GM18907 (cell line): Measurements from ENCODE around the gene CCNJ.
"Not testable (repeated sequence)": the region's sequence is repeated elsewhere in the genome, so short reads cannot be mapped to it uniquely, and the experiment has no call there.

Experiments used
- ATAC-seq: cut with Tn5 transposase; IDR thresholded peaks from one replicate; pipeline ENCODE4 v1.9.1; 2021; ENCODE audit warnings: mild to moderate bottlenecking, moderate library complexity; ENCODE audit not compliant: unreplicated experiment

Gene CCNJ, protein sequence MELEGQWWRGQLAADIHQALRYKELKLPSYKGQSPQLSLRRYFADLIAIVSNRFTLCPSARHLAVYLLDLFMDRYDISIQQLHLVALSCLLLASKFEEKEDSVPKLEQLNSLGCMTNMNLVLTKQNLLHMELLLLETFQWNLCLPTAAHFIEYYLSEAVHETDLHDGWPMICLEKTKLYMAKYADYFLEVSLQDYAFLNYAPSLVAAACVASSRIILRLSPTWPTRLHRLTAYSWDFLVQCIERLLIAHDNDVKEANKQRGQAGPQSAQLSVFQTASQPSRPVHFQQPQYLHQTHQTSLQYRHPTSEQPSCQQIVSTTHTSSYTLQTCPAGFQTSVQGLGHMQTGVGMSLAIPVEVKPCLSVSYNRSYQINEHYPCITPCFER

DNA sequence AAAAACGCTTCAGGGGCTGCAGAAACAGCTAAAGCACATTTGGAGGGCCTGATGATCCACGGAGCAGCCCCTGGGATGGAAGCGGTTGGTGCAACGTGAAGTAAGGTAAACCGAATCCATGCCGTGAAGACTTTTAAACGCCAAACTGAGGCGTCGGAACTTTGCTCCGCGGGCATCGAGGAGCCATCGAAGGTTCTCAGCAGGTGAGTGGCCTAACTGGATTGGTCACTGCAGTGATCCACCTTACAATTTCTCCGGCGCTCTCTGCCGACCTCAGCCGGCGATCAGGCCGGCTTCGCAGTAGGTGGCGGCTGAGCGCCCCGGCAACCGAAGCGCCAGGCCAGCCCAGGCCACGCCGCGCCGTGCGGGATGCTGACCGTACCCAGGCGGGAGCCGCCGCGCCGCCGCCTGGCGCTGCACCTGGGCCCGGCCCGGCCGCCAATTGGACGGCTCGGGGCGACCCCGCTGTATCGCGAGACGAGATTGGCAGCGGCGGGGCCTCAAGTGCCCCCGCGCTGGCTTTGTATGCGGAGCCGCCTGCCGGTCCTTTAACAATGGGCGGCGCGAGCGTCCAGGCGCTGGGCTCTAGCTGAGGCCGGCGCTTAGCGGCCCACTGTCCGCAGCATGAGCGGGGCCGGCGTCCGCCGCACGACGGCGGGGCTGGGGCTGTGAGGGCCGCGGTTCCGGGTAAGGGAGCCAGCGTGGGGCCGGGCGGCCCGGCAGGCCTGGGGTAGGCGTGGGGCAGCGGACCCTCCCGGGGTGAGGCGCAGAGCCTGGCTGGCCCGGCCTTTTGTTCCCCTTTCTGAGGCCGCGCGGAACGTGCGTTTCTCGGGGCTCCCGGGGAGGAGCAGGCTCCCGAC, at the start of gene CCNJ:
Gene CCNJ, plus strand, starts transcription at position 551 of the 860 bp plus-strand sequence. CDS start 811 bp downstream, outside the sequence.
- ATAC-seq: peak; percentile 90

DNA sequence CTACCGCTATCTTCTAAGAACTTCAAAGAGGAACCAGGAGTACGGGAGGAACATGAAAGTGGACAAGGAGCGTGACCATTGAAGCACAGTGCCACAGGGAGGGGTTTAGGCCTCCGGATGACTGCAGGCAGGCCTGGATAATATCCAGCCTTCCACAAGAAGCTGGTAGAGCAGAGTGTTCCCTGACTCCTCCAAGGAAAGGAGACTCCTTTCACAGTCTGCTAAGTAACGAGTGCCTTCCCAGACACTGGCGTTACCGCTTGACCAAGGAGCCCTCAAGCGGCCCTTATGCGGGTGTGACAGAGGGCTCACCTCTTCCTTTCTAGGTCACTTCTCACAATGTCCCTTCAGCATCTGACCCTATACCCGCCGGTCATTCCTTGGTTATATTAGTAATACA, 49.0 kb upstream of the CCNJ start:
- not testable (repeated sequence) for ATAC-seq

DNA sequence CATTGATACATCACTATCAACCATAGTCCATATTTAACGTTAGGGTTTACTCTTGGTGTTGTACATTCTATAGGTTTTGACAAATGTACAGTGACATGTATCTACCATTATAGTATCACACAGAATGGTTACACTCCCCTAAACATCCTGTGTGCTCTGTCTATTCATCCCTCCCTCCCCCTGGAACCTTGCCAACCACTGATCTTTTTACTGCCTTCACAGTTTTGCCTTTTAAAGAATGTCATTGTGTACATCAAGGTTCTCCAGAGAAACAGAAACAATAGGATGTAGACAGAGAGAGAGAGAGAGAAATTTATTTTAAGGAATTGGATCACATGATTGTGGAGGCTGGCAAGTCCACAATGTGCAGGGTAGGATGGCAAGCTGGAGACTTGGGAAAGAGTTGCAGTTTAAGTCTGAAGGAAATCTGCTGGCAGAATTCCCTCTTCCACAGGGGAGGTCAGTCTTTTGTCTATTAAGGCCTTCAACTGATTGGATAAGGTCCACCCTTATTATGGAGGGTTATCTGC, 45.1 kb upstream of the CCNJ start:
- no peak for ATAC-seq

DNA sequence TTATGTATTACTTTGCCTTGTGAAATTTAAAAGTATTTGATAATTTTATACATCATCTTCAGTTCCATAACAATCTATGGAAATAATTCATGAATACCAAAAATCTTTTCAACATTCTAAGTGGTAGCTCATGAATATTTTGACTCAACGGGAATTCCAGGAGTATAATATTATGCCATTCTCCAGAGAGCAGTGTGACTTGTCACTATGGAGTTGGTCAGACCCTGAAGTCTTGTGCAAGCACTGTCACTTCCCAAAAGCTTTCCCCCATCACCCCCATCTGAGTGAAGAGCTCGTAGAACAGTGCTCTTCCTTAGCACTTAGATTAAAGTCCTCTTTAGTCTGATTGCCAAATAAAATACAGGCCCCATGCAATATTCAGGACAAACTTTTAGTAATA, 29.4 kb upstream of the CCNJ start:
- no peak for ATAC-seq

DNA sequence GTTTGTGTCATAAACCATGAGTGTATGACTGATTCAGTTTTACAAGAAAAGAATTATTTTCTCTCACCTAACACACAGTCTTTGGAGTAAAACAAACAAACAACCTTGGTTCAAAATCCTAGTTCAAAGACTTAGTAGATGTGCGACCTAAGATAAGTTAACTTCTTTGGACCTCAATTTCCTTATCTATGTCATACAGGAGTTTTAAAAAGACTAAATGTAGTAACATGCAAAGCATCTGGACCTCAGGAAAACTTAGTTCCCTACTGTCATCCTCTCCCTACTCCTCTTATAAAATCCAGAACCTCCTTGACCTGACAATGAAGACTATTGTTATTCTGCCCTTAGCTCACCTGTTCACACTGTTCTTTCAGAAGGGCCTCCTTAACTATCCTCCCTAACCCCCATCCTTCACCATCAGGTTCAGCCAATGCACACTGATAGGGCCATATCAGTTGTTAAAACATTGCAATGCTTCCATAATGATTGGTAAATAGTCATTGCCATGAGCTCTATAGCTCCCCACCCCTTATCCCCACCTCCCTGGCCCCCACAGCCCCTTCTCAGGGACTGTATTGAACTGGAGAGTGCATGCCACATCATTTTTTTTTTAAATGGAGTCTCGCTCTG, 28.8 kb upstream of the CCNJ start:
- no peak for ATAC-seq

DNA sequence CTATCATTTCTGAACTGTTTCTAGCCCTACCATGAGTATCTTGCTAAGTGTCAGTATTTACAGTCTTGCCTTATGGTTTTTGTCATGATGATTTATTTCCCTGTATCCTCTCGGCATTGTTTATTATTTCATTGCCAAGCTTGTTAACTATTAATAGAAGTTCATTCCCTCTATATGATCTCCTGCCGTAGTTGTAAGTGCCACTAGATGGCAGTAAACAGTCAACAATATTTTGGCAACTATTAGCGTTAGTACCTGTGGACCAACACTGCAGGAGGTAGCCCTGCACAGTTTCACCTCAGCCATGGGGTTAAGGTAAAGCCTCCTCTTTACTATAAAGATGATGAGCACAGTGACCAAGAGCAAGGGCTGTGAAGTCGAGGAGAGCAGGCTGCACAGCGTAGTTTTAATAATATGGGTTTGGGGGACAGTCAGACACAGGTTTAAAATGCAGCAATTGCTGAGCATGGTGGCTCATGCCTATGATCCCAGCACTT, 26.1 kb upstream of the CCNJ start:
- ATAC-seq: peak; percentile 64

DNA sequence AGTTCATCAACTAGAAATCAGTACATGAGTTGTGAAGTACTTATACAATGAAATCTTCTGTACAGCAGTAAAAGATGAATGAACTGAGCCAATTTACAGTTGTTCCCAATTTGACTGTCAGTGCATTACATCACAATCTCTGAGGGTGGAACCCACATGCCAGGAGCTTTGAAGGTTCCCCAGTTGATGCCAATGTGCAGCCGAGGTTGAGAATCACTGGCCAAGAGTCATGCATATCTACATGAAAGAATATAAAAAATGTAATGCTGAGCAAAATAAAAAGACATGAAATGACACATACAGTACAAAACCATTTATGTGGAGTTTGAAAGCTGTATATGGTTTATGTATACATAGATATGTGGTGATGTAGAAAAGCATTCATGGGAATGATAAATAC, 22.1 kb upstream of the CCNJ start:
- no peak for ATAC-seq

DNA sequence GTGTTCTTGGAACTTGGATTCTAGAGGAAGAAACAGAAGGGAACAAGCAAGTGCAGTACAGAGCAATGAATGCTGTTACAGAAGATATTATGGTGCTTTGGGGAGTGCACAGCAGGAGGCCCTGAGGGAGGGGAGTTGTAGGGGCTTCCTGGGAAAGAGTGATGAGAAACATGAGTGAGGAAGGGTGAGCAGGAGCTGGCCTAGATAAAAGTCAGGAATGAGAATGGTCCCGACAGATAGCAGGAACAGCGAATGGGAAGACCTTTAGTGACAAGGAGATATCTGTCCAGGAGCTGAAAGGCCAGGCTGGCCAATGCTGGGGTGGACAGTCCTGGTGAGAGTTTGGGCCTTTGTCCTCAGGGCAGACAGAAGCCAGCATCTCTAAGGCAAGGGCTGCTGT, 20.6 kb upstream of the CCNJ start:
- no peak for ATAC-seq

DNA sequence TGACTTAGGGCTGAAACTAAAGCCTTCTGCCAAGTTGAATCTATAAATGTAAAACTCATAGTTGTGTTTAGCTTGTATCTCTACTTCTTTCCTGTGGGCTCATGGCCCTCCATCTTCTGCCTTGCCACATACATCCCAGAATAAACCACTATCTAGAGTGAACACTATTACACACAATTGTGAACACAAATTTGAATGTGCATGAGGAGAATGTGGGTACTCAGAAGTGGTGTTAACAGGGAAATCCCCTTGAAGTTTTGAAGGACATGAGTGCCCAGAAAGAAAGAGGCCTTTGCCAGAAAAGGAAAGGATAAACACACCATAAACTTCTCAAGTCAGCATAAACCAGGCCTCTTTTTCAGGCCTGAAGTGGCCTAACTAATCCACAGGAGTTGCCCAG, 20.2 kb upstream of the CCNJ start:
- ATAC-seq: no peak

DNA sequence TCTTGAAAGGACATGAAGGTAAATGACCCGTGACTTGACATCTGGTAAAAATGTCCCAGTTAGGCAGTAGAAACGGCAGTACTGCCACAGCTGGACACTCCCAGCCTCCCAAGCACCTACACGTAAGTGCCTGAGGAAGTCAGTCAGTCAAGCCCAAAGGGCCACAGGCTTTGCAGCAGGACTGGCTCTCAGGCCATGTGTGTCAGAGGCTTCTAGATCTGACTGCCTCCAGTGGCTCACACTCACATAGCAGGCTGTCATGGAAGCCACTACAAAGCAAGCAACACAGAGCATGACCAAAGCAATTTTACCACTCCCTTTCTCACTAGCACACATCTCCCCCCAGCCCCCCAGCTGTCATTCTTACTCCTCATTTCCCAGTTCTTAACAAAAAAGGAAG, 17.8 kb upstream of the CCNJ start:
- ATAC-seq: peak; percentile 67

DNA sequence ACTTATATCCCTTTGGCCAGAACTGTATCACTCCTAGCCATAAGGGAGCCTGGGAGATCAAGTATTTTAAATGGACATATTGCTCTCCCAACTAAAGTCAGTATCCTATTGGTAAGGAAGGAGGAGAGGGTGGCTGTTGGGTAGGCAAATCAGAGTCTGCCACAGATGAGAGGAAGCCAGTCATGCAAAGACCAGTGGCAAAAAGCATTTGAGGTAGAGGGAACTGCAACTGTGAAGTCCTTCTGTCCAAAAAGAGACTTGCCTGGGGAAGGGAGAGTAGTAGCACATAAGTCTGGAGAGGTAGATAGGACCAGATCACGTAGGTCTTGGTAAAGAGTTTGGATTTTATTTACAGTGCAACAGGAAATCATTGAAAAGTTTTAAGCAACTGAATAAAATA, 8.8 kb upstream of the CCNJ start:
- ATAC-seq: no peak

DNA sequence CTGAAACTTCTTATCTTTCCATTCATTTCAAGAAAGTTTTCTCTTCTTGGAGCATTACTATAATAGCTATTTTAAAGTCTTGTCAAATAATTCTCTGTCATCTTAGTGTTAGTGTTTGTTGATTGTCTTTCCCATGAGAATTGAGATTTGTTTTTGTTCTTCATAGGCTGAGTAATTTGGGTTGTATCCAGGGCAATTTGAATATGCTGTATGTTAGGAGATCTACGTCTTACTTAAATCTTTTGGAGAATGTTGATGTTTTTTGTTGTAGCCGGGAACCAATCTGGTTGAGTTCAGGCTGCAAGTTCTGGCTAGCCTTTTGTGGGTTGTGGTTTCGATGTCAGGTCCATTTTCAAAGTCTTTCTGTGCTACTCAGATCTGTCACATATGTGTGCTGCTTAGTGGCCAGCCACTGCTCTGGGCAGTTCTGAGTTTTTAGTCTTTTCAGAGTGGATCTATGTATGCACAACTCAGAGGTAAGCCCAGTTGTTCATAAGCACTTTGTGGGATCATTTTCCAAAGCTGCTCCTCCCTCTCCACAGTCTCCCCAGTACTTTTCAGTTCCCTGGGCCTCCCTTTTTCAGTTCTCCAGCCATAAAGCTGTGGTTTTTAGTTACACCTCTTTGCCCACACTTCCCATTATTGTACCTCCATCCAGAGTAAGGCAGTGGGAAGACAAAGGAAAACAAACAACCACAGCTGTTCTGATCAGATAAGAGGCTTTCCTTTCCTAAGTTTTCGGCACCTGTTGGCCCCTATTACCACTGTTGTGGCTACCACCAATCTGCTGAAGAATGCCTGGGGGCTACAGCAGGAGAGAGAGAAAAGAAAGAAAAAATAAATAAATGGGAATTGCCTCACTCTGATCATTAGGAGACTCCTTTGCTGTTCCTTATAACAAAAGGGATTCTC, 4.7 kb upstream of the CCNJ start:
- ATAC-seq: no peak

DNA sequence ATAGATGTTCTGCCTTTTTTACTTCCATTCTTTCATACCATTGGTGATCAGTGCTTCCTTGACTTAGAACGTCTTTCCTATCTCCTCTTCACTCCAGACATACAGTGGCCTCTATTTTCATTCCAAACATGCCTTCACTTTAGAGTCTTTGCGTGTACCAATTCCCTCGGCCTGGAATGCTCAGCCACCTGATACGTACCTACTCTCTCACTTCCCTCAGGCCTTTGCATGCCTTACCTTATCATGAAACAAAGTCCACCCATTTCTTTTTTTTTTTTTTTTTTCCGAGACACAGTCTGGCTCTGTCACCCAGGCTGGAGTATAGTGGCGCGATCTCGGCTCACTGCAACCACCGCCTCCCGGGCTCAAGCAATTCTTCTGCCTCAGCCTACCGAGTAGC, 2.2 kb upstream of the CCNJ start:
- ATAC-seq: no peak

DNA sequence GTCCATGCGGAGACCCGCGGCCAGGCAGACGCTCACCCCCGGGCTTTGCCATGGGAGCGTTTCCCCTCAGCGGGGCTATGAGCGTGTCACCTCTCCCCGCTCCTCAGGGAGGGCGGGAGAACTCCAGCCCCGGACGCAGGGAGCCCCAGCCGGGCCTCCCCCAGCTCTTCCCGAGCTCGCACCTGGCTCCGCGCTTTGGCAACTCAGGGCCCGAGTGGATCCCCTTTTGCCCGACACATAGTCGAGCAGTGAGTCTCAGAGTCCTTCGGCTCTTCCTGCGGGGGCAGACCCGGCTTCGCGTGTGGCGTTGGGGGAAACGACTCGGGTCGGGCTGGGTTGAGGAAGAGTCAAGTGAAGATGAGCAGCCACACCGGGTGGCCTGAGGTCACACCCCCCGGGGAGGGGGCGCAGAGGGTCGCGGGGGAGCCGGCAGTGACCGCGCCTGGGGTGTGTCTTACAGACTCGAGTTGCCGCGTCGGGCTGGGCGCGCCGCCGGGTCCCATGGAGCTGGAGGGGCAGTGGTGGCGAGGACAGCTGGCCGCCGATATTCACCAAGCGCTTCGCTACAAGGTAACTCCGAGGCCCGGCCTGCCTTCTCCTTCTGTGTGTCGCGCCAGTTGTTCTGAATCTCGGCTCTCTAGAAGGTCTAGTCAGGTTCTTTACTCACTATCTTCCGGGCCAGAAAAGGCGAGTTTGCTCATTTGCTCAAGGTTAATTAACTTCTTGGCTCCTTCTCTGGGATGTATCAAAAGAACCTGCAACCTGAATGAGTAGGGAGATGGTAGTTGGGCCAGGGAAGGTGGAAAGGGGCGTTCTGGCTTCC, 721 bp downstream of the CCNJ start:
- peak; percentile 41 for ATAC-seq

DNA sequence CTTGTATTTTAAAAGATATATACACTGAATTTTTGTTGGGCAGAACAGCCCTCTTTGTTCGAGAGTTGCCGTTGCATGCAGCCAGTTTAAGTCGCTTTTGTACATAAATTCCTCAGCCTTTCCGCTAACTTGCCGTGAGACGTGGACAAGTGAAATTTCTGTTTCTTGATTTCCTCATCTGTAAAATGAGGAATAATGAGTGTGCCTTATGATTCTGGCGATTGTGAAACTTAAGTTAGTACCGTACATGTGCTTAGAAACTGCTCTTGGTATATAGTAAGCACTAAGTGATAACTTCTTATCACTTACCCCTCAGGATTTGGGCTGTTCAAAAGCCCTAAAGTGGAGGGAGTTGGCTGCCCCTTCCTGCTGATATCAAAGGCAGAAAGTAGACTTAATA, 1.4 kb downstream of the CCNJ start:
- ATAC-seq: no peak

DNA sequence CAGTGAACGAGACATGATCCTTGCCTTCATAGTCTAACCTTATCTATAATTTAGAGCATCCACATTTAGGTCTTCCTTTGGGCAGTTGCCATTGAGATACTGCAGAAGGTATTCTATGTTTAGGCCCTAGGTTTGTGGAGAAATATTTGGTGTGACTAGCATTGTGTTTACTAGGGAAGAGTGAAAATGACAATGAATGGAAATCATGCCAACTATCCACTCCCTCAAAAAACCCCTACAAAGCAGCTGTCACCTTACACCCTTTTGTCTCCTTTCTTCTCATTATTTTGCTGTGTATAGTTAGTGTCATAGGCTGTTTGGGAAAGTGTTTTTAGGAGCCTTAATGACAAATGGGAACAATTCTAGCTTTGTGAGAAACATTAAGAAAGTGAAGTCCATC, 3.2 kb downstream of the CCNJ start:
- ATAC-seq: no peak

DNA sequence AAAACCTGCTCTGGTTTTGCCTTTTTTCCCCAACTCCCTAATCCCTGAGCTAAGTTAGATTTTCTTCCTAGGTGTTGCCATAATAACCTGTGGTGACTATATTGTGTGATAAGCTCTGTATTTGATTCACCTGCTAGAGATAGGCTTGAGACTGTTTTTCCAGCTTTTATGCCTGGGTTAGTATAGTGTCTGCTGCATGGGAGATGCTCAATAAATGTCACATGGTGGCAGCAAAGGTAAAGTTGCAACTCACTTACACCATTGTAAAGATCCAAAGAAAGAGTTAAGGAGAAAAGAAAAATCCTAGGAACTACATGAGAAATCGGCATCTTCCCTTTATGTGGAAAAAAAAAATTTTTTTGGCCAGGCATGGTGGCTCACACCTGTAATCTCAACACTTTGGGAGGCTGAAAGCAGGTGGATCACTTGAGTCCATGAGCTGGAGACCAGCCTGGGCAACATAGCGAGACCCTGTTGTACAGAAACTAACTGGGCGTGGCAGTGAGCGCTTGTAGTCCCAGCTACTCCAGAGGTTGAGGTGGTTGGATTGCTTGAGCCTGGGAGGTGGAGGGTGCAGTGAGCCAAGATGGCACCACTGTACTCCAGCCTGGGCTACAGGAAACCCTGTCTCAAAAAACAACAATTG, 3.7 kb downstream of the CCNJ start:
- no peak for ATAC-seq

DNA sequence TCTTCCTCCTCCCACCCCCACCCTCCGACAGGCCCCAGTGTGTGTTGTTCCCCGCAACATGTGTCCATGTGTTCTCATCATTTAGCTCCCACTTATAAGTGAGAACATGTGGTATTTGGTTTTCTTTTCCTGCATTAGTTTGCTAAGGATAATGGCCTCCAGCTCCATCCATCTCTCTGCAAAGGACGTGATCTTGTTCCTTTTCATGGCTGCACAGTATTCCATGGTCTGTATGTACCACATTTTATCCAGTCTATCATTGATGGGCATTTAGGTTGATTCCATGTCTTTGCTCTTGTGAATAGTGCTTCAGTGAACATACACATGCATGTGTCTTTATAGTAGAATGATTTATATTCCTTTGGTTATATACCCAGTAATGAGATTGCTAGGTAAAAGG, 4.5 kb downstream of the CCNJ start:
- not testable (repeated sequence) for ATAC-seq

DNA sequence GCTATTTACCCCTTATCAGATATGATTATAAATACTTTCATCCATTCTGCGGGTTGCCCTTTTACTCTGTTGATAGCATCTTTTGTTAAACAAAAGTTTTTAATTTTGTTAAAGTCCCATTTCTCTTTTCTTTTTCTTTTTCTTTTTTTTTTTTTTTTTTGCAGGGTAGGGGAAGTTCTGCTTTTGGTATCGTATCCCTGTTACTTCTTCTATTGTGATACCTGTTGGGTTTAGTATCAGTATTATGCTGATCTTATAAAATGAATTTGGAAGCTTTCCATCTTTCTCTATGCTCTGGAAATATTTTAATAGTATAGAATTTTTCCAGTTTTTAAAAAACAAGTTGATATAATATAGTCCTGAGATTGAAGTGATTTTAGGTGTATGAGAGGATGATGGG, 6.0 kb downstream of the CCNJ start:
- ATAC-seq: no peak
